HepG2 (cell line): Measurements from ENCODE around the gene URB1. TPM values are rescaled to one million over a fixed set of nuclear protein-coding genes. Genes with fewer than 3 reads are reported as not detected.

Experiments used
- ATAC-seq: fragments of 200-7000 bp; cut with Tn5 transposase; 3 replicates; pipeline ENCODE4 v1.9.1; 2020; ENCODE audit warnings: mild to moderate bottlenecking, moderate library complexity
- BruUV-seq: library from RNA; stranded (reverse); fragments of 400-500 nt; replicated peaks from 2 replicates; lab custom pipeline; 2021; lab: Mats Ljungman, UMichigan
- CTCF ChIA-PET: fragments of 300-600 bp; formaldehyde crosslinking; extraction: SDS; loops from one replicate; lab custom pipeline; 2021; ENCODE audit warnings: low total read pairs, inconsistent platforms, low intra/inter-chr PET ratio; lab: Yijun Ruan, JAX
- POLR2A ChIA-PET: fragments of 350-600 bp; sonication (Branson Sonifier 250); formaldehyde crosslinking; loops from one replicate; lab custom pipeline; 2020; ENCODE audit warnings: antibody characterized with exemption, inconsistent platforms; lab: Yijun Ruan, JAX
- DNase-seq: peaks from one replicate; pipeline ENCODE4 v3.0.0-alpha.2; 2015; ENCODE audit warnings: low spot score
- FAIRE-seq: peaks from 3 replicates; lab custom pipeline; 2011; peaks lifted over from hg19 to GRCh38; lab: Jason Lieb, UNC
- H2AFZ ChIP-seq: one replicate; pipeline ENCODE4 v1.6.1; 2011; ENCODE audit warnings: low read length, inconsistent platforms
- H3K27ac ChIP-seq: fragments of 300-600 bp; 3 replicates; pipeline ENCODE4 v1.8.0; 2011; ENCODE audit warnings: mixed run types, mild to moderate bottlenecking, mixed read lengths, low read length, inconsistent platforms; ENCODE audit not compliant: insufficient read depth; ENCODE audit errors: extremely low read length
- H3K27me3 ChIP-seq, 2 experiments: fragments of 200-600 bp in 1 of 2; 2 replicates in 1 of 2; 3 replicates in 1 of 2; pipeline versions ENCODE4 v1.6.0 to v1.8.0; 2011; ENCODE audit warnings: low read length in 2 of 2, mild to moderate bottlenecking in 2 of 2, moderate library complexity in 2 of 2, inconsistent platforms in 1 of 2; ENCODE audit not compliant: insufficient read depth in 2 of 2, control insufficient read depth in 1 of 2
- H3K36me3 ChIP-seq, 2 experiments: fragments of 200-600 bp in 1 of 2; replicated peaks in 1 of 2; 2 replicates in 1 of 2; 3 replicates in 1 of 2; pipeline versions ENCODE4 v1.5.1 to v1.8.0; 2011; ENCODE audit warnings: low read length in 2 of 2, inconsistent platforms in 1 of 2; ENCODE audit not compliant: insufficient read depth in 2 of 2, control insufficient read depth in 1 of 2
- H3K4me1 ChIP-seq: 2 replicates; pipeline ENCODE4 v1.5.1; 2012; ENCODE audit warnings: low read length, inconsistent platforms; ENCODE audit not compliant: insufficient read depth
- H3K4me2 ChIP-seq: 2 replicates; pipeline ENCODE4 v1.6.0; 2011; ENCODE audit warnings: low read depth, low read length, inconsistent platforms
- H3K4me3 ChIP-seq, 3 experiments: fragments of 200-600 bp in 1 of 3; sonication (generic), shearing (Covaris generic) in 1 of 3; replicated peaks in 1 of 3; 2 replicates each; pipeline ENCODE4 v1.5.1; 2011 to 2016; ENCODE audit warnings: low read length in 3 of 3, inconsistent platforms in 2 of 3, low read depth in 2 of 3, mild to moderate bottlenecking in 2 of 3, control low read depth in 1 of 3, mixed read lengths in 1 of 3; ENCODE audit not compliant: insufficient read depth in 1 of 3
- H3K79me2 ChIP-seq: one replicate; pipeline ENCODE4 v1.6.1; 2011; ENCODE audit warnings: low read length, inconsistent platforms; ENCODE audit not compliant: insufficient read depth
- H3K9ac ChIP-seq: 2 replicates; pipeline ENCODE4 v1.6.0; 2011; ENCODE audit warnings: mild to moderate bottlenecking, low read depth, low read length, inconsistent platforms; ENCODE audit not compliant: insufficient read depth
- H3K9me3 ChIP-seq: 2 replicates; pipeline ENCODE4 v1.5.1; 2012; ENCODE audit warnings: mild to moderate bottlenecking, low read length
- H4K20me1 ChIP-seq: 2 replicates; pipeline ENCODE4 v1.6.0; 2011; ENCODE audit warnings: inconsistent platforms, mild to moderate bottlenecking, low read length, moderate library complexity; ENCODE audit not compliant: insufficient read depth
- E2F1 ChIP-seq: sonication (generic); formaldehyde crosslinking; IDR thresholded peaks from 2 replicates; pipeline ENCODE4 v1.5.0; 2020; ENCODE audit warnings: missing genetic modification reagents
- FOXO1 ChIP-seq: sonication (generic); formaldehyde crosslinking; IDR thresholded peaks from 2 replicates; pipeline ENCODE4 v1.4.0; 2020; ENCODE audit warnings: missing genetic modification reagents
- HNRNPLL ChIP-seq: fragments of 200-400 bp; formaldehyde crosslinking; IDR thresholded peaks from 2 replicates; pipeline ENCODE4 v1.6.1; 2017; ENCODE audit warnings: mild to moderate bottlenecking, low read depth, low read length; ENCODE audit not compliant: poor library complexity, severe bottlenecking
- IKZF4 ChIP-seq: sonication (generic); formaldehyde crosslinking; IDR thresholded peaks from 2 replicates; pipeline ENCODE4 v1.5.1; 2020; ENCODE audit warnings: borderline replicate concordance, mild to moderate bottlenecking, low read depth, missing genetic modification reagents; ENCODE audit errors: not compliant biosample characterization
- PLSCR1 ChIP-seq: sonication (generic); formaldehyde crosslinking; IDR thresholded peaks from 2 replicates; pipeline ENCODE4 v1.5.0; 2020; ENCODE audit warnings: missing genetic modification reagents, mild to moderate bottlenecking, borderline replicate concordance
- ZNF12 ChIP-seq: sonication (generic); formaldehyde crosslinking; IDR thresholded peaks from 2 replicates; pipeline ENCODE4 v1.5.0; 2020; ENCODE audit warnings: missing genetic modification reagents
- ZNF382 ChIP-seq: sonication (generic); formaldehyde crosslinking; IDR thresholded peaks from 2 replicates; pipeline ENCODE4 v1.5.0; 2020; ENCODE audit warnings: missing genetic modification reagents, mild to moderate bottlenecking, borderline replicate concordance
- WGBS: methylation state at CpG from one replicate; pipeline ENCODE4 v1.1.6; 2017; ENCODE audit warnings: low lambda C conversion rate; 5-methylcytosine and 5-hydroxymethylcytosine counted together
- in situ Hi-C: cut with HindIII; loops from 2 replicates; pipeline ENCODE4 v1.10.0; 2017; ENCODE audit warnings: low pct_unique_long_range_greater_than_20kb; ENCODE audit not compliant: extremely low pct_ligation_motif_present
- intact Hi-C: fragments of 100-400 bp; cut with micrococcal nuclease; formaldehyde crosslinking; loops from one replicate; pipeline ENCODE4 v1.10.0; 2022; ENCODE audit not compliant: unreplicated experiment
- polyA plus RNA-seq, 8 experiments: library from polyadenylated mRNA; depleted of rRNA in 3 of 8; stranded (reverse) in 7 of 8; unstranded in 1 of 8; fragments of >200 nt; fragmentation: Illumina TruSeq in 4 of 8; extraction: Trizol in 4 of 8; gene quantifications; 2 replicates each; pipeline versions ENCODE4 v1.2.1 to v1.2.3, GENCODE V29; 2011 to 2016; ENCODE audit warnings: low read depth in 4 of 8, missing spikeins in 1 of 8, mixed read lengths in 1 of 8; ENCODE audit not compliant: insufficient read depth in 1 of 8
- total RNA-seq, 5 experiments: library from RNA; depleted of rRNA; stranded (reverse); fragments of >200 nt; fragmentation: Illumina TruSeq; extraction: Trizol; gene quantifications; 2 replicates each; pipeline ENCODE4 v1.2.3, GENCODE V29; 2016; ENCODE audit warnings: low read depth in 1 of 5

Gene URB1
- total and polyA plus RNA-seq, 2 of the 13 experiments (the other 11 are each of a cell fraction or from before 2014, with no cell fraction given) = 4.5 to 16.7 TPM

GRCh38 chr21:32356874-32357395 lies 35.9 kb downstream of the URB1 start:
- no peak overlapping the region for H2AFZ ChIP-seq
- WGBS = 100% methylated on average over 1 of the region's 1 CpG
- H3K4me2 ChIP-seq = no peak overlapping the region
- no peak overlapping the region for H3K27ac ChIP-seq
- TF ChIP-seq ZNF382 (no peak), IKZF4 (no peak), HNRNPLL (no peak), PLSCR1 (CRISPR knock-in tag) (no peak), FOXO1 (CRISPR knock-in tag) (no peak)
- in situ Hi-C loops = no loop called here
- H3K9ac ChIP-seq = no peak overlapping the region
- H3K9me3 ChIP-seq = no peaks in the 10 kb centered on the region
- ChIA-PET POLR2A (no interaction called here), CTCF (no interaction called here)
- FAIRE-seq (no peak), DNase-seq (no peak), ATAC-seq (no peak)
- no peaks in the 10 kb centered on the region for H3K27me3 ChIP-seq
- no peaks in the 10 kb centered on the region for H4K20me1 ChIP-seq
- H3K36me3 ChIP-seq = peaks cover 41 to 94% of the 10 kb centered on the region in 2 experiments
- no TSS peak for BruUV-seq
- H3K4me3 ChIP-seq = no peak overlapping the region
- no peaks in the 10 kb centered on the region for H3K4me1 ChIP-seq
- no peaks in the 10 kb centered on the region for H3K79me2 ChIP-seq
- intact Hi-C loops = loop anchor here (5.0 kb wide), 1 partner anchor 50 kb away; no protein-coding TSS in a partner anchor

GRCh38 chr21:32353002-32353711 lies 39.7 kb downstream of the URB1 start:
- in situ Hi-C loops = no loop called here
- Histone ChIP-seq H3K27ac (no peak overlapping the region), H3K27me3 (no peaks in the 10 kb centered on the region), H3K9me3 (no peaks in the 10 kb centered on the region), H3K4me3 (no peak overlapping the region), H3K4me1 (no peaks in the 10 kb centered on the region), H3K9ac (no peak overlapping the region), H4K20me1 (no peaks in the 10 kb centered on the region), H2AFZ (no peak overlapping the region), H3K36me3 (peaks cover 42 to 94% of the 10 kb centered on the region in 2 experiments), H3K4me2 (no peak overlapping the region), H3K79me2 (no peaks in the 10 kb centered on the region)
- POLR2A ChIA-PET = no interaction called here
- FAIRE-seq (no peak), DNase-seq (no peak), ATAC-seq (no peak)
- TF ChIP-seq ZNF12 = peak; percentile 70
- TF ChIP-seq E2F1 (CRISPR knock-in tag) = no peak
- CTCF ChIA-PET = no interaction called here
- BruUV-seq = TSS peak; percentile 20
- intact Hi-C loops = no loop called here
- 100% methylated on average over 8 of the region's 8 CpGs for WGBS
